CD4-positive, alpha-beta T cell treated with Interleukin-1 beta for 1 hour (primary cell): Measurements from ENCODE around the gene RAD51B.

Experiments
- DNase-seq, 2 donors: peaks; one replicate each; pipeline ENCODE4 v3.0.0-alpha.2; 2020 to 2022

The RAD51B gene

DNA sequence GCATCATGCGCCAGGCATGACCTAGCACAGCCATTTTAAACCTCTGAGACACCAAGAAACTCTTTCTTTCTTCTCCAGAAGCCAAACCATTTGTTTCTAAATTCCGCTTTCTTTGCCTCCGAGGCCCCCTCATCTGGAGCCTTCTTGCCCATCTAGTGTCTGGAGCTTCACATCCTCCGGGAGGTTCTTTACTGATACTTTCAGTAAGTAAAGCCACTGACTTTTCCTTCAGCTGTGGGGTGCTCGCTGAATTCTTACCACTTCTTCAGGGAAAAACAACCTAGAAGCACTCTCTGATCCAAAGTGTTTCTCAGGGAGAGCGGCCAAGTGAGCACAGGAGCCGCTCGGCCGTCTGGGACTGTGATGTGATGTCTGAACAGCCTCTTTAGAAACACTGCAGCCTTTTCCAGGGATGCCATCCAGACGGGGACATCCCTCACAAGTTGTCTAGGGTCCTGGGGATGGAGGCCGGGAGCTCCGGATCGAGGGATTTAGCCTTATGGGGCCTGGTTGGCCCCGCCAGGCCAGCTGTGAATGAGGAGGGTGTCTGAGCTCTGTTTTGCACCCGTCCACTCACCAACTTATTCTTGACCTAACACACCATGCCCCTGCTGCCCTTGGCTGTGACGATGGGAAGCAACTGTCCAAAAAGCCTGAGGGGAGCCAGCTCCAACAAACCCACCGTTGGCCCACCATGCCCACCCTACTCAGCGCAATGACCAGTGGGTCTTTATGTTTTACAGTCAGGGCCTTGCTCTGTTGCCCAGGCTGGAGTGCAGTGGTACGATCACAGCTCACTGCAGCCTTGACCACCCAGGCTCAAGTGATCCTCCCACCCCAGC lies 812.7 kb downstream of the RAD51B start:
- DNase-seq: no peak

DNA sequence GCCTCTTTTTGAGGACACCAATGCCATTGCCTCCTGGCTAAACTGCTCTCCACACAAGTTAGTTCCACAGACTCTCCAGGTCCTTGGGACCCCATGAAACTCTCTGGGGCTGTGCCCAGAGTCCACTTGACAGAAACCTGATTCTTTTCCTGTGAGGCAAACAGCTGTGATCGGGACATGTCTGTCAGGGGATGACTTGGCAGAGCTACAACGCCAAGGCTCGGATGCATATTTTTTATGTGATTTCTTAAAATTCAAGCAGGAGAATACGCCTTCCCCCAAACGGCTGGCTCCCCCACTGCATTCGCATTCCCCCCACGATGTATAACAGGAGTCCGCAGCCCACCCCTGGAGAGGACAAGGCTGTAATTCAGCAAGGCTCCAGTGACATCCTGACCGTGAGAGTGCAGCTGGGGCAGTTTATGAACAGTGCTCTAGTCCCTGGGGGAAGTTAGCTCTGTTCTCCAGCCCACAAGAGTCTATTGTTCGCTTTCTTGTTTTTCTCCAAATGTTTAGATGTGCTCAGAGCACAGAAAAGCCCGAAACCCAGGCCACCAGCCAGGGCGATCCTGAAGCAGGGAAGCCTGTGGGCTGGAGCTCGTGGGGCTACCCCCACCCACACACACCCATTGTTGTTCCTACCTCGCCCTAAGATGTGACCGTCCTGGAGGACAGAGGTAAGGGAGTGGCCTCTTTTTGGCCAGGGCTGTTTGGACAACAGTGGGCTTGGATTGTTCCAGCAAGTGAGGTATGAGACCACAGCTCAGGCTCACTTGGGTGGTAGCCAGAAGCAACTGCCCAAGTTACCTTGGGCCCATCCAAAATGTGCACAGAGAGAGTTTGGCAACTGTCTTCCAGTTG lies 813.8 kb downstream of the RAD51B start:
- DNase-seq: no peak

DNA sequence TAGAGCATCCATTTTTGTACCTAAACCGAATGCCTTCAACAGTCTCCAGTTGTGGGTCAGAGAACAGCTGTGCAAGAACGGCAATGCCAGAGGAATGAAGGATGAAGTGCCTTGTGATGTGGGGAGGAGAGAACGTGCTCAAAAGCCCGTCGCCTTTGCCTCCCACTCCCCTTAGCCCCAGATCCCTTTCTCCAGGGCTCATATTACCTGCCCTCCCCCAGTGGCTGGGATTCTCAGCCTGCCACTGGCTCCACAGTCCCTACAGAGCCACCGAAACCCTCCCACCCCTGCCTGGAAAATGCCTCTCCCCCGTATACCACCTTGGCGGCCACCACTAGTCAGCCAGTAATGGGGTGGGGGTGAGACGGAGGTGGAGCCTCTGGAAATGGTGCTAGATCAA lies 814.8 kb downstream of the RAD51B start:
- DNase-seq: no peak

DNA sequence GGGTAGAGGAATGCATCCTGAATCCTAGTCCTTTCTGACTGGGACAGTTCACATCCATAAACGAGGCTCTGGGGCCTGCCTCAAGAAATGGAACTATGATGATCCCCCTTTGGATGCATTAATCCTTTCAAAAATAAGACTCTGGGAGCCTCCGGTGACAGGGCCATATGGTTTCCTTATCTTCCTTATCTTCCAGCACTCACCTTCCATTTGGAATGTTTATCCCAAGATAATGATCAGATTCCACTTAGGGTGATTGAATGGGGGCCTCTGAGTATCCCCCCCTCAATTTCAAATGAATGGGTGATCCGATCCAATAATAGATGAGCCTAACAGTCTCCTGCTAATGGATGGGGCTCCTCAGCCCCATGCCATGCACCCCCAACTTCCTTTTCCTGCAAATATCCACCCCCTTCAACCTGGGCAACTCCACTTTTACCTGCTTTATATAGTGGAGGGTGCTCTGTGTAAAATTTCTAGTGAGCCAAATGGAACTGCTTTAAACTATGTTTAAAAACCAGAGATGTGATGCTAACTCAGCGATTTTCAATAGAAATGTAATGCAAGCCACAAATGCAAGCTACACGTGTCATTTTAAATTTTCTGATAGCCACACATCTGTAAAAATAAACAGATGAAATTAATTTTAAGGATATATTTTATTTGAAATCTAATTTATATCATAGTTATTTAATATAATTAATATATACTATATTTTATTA lies 815.5 kb downstream of the RAD51B start:
- DNase-seq: no peak

DNA sequence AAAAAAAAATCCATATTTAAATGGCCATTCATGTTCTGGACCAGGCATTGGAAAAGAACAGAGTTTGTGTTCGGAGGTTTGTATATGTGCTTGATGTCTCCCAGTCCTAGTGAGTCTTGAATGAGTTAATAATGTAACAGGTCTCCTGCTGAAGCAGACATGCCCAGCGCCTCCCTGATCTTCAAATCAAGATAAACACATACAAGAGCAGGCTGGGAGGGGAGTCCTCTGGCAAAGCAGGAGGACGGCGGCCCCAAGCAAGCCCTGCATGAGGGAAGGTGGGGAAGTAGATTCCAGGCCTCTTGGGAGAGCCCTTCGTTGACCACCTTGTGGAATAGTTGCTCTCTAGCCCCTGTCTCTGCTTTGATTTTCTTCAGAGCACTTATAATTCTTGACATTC lies 817.0 kb downstream of the RAD51B start:
- no peak for DNase-seq

DNA sequence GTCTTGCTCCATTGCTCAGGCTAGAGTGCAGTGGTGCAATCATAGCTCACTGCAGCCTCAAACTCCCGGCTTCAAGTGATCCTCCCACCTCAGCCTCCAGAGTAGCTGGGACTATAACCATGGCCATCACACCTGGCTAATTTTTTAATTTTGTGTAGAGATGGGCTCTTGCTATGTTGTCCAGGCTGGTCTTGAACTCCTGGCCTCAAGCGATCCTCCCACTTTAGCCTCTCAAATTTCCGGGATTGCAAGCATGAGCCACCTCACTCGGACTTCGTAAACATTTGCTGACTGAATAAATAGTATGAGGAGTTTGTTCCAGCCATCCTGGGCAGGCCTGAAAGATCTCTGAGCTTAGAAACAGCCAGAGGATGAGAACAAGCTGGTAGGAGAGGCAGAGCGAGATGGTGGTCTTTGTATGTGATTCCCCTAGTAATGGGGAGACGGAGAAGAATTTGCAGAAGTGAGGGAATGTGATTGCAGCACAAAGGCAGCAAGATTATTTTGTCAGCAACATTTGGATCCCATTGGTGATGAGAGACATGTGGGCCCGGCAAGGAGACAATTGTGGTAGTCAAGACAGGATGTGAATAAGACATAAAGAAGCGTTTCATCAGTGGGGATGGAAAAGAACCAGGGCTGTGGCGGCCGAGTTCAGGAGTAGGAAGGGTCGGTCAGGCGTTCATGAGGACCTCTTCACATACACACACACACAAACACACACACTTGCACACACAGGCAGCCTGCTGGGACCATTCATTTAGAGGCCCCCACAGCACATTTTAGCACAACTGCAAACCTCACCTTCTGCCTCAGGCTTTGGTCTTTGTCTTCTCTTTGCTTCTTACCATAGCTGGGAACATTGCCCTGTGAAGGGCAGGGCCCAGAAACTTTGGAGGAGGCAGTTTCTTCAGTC lies 817.8 kb downstream of the RAD51B start:
- DNase-seq: no peak

DNA sequence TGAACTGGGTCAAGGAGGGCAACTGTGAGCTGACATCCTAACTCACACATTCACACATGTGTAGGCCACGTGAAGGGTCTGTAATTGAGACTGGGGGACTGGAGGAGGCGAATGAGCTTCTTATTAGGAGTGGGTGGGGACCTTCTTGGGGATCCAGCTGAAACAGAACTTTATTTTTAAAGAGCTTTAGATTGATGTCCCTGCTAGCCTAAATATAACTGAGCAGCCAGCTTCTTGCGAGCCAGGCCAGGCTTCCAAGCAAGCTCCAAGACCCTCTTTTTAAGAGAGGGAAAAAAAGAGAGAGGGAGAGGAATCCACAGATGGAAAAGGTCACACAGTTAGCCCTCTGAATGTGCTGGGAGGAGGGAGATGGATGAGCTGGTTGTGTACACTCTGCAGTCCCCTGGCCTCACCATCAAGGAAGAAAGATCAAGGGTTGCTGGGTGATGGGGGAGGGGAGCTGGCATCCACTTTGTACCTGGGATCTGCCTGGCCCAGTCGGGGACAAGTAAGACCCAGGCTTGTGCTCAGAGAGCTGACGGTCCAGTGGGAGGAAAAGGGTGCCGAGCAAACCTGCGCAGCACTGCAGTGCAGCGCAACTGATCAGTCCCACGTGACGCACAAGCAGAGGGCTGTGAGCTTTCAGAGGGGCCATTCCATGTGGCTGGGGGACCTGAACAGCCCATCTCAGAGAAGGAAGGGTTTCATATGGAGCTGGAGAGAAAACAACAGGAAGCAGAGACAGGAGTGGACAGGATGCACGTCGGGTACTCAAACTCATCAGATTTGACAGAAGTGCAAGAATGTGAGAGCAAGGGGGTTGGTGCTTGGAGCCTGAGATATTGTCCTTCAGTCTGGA lies 818.8 kb downstream of the RAD51B start:
- DNase-seq: no peak

DNA sequence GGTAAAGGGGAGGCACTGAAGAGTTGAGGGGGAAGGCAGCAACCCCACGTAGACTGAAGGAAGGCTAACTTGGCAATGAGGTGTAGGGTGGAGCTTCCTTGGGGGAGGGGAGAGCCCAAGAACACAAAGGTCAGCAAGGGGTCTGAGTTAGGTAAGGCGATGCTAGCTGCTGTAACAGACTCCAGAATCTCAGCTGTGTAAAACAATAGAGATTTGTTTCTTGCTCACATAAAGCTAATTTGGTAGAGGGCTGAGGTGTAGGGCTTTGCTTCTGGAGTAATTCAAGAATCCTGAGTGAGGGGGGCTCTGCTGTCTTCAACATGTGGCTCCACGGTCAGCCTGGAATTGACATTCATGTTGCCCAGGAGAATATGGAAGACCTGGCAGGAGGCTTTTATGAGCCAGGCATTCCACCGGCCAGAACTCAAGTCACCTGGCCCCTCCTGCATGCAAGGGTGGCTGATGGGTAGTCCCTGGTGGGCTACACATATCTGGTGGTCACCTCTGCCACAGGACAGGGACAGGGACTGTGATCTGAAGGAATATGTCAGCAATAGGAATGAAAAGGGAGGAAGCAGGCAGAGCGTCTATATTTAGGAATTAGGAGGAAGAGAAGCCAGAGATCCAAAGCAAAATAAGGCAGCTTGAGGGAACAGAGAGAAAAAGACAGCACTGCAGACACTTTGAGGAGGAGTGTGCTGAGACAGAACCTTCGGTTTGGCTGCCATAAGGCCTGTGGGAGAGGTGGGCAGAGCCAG lies 819.6 kb downstream of the RAD51B start:
- no peak for DNase-seq

DNA sequence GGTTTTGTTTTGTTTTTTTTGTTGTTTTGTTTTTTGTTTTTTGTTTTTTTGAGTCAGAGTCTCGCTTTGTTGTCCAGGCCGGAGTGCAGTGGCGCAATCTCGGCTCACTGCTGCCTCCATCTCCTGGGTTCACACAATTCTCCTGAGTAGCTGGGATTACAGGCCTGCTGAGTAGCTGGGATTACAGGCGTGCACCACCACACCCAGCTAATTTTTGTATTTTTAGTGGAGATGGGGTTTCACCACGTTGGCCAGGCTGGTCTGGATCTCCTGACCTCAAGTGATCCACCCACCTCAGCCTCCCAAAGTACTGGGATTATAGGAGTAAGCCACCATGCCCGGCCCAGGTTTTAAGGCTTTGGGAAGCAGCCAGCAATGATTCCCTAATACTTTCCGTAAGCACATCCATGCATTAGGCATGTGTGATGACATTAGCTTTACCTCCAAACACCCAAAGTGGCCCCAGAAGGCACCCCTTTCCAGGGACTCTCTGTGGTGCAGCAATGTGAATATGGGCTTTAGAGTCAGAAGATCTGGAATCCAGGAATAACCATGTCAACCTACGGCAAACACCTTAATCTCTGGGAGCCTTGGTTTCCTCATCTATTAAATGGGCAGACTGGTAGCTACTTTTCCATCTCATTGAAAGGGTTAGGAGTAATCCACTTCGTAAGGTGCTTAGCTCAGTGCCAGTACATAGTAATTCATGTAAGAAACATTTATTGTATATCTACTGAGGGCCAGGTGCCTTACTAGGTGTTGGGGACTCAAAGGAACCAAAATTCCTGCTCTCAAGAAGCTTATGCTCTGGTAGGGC lies 820.4 kb downstream of the RAD51B start:
- DNase-seq: no peak

DNA sequence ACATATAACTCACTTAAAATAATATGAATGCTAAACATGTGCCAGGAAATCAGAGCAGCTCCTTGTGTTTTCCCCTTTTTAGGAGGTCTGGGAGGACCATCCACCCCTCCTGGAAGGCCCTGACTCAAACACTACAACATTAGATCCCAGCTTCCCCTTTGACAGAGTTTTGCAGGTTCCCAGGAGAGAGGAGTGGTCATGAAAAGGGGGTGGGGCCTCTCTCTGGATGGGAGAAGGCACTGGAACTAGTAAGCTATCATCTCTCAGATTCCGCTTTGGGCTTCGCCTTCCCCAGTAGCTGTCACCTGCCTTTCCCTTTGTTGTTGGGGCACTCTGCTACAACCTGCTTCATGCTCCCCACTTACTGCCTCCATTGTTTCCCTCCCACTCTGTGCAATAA lies 824.1 kb downstream of the RAD51B start:
- no peak for DNase-seq

DNA sequence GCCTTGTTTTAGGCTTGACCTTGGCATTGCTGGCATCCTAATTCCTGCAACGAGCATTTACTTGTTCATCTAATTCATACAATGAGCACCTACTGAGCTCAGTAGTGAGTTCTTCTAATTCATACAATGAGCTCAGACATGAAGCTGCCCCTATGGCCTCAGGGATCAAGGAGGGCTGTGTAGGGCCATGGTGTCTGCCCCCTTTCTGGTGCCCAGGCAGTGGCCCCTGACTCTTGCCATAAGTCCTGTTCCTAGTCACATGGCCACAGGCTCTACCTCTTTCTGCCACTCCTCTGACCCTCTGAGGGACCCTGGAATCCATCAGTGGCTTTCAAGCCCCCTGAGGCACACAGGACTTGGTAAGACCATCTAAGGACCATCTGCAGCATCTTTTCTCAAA lies 824.5 kb downstream of the RAD51B start:
- DNase-seq: no peak

DNA sequence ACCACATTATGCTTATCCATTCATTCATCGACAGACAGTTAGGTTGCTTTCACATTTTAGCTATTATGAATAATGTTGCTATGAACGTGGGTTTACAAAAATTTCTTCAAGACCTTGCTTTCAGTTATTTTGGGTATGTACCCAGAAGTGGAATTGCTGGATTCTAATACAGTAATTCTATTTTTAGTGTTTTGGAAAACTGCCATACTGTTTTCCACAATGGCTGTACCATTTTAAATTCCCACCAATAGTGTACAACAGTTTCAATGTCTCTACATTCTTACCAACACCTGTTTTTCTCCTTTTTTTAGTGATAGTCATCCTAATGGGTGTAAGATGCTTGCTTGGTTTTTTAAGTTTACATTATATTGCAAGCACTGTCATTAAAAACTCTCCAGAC lies 825.8 kb downstream of the RAD51B start:
- no peak for DNase-seq

DNA sequence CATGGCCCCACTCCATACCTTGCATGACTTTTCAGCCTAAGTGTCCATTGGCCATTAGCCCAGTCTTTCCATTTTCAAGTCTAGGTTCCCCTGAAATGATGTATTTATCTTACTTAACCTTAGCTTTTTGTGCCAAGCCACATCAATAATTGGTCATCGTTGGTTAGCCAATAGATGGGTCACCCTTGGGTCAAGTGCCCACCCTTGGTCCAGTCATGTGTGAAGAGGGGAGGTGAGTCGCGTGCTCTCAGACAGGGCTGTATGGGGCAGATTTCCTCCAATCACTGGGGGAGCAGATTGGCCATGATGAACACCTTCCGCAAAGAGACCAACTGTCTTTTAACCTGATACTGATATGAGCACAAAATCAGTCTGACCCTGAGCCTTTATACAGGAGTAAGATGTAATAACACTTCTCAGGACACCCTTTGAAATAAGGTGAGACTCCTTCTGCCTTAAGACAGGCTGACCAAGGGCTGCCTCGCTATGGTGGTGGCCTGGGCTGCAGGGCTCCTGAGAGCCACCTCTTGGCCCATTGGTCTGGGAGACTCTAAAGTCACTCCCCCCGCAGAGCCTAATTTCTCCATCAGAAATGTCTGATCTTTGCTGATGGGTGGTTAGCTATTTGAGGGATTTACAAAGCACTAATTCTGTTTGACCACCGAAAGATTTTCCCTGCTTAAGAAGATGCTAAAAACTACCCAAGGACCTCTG lies 830.1 kb downstream of the RAD51B start:
- no peak for DNase-seq

DNA sequence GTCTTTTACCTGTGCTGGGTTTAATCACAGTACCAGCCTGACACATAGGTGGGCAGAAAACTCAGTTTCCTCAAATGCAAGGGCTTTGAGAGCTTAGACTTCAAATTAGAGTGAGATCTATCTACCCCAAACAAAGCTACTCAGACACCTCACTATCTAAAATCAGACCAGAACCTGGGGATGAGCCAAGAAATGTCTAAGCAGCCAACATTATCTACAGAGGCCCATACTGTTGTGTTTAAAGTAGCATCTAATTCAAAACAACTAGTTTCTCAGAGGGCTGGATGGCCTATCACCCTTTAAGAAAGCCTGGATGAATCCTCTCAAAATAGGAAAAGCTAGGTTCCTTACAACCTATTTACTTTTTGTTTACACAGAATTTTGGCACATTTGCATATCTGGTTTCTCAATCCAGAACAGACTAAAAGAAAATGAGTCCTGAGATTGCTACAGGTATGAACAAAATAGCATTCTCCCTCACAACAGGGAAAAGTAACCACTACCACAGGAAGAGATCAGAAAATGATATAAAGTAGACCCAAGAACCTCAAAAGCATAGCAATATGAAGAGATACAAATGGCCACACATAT lies 830.9 kb downstream of the RAD51B start:
- no peak for DNase-seq

DNA sequence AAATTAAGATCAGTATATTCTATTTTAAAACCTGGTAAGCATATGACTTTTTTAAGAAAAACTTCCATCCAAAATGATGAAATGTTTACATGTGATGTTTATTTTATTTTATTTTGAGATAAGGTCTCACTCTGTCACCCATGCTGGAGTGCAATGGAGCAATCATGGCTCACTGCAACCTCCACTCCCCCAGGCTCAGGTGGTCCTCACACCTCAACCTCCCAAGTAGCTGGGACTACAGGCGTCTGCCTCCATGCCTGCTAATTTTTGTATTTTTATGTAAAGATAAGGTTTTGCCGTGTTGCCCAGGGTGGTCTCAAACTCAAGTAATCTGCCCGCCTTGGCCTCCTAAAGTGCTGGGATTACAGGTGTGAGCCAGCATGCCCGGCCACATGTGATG lies 831.5 kb downstream of the RAD51B start:
- DNase-seq: no peak

DNA sequence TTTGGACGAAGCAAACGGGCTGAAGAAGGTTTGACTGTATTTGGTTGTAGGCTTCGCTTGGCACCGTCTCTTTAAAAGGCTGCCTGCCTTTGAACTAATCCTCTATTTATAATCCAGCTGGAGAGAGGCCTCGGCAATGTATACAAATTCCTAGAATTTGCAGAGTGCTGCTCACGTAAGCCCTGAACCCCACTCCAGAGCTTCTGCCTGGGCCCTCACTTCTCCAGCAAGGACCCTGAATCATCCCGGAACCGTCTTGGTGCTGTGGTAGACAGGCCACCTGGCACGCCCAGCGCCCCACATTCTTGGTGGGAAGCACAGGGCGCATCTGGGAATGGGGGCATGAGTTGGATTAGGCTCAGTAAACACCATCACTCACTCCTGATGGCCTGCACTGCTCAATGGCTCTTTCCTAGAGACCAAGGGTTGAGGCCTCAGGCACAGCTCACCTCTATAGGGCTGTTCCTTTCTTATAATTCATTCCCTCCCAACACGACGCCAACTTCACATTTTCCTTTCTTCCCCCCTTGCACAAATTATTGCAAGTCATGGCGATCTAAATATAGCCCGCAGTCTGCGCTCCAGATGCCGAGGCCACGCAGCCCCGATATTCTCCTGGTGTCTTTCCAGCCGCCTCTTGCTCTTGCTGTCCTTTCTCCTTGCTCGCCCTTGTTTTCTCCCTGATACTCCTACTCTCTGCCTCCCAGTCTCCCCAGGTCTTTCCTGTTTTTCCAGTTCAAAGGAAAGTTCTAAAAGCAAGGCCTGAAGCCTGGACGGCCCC lies 832.3 kb downstream of the RAD51B start:
- no peak for DNase-seq

DNA sequence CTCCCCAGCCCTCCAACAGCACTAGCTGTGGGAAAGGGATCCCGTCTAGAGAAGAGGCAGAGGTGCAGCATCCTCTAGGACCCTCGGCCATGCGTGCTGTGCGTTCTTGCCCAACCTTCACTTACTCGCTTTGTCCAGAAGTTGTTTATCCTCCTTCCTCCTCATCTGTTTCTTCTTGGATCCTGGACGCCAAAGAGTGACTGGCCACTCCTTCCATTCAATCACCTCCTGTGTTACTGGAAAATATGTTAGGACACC lies 832.8 kb downstream of the RAD51B start:
- DNase-seq: no peak

DNA sequence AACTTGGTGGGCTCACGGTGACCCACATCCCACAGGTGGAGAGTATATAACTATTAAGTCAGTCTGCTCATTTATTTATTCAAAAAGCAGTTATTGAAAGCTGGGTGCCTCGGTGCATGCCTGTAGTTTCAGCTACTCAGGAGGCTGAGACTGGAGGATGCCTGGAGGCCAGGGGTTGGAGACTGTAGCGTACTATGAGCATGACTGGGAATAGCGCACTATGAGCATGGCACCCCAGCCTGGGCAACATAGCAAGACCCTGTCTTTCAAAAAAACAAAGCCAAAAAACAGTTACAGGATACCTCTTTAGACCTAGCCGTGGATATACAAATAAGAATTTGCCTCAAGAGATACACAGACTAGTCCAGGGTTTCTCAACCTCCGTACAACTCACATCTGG lies 833.5 kb downstream of the RAD51B start:
- DNase-seq: no peak
